SK-N-SH (cell line): ENCODE data around the gene MGAT5B.

Source experiments
- CHD2 ChIP-seq: fragments of 150-350 bp; IDR thresholded peaks from 2 replicates; pipeline ENCODE4 v1.6.1; 2018; ENCODE audit warnings: low read length; ENCODE audit not compliant: partially characterized antibody
- FOXM1 ChIP-seq: IDR thresholded peaks from 2 replicates; pipeline ENCODE4 v1.4.0; 2012; ENCODE audit warnings: low read depth, mild to moderate bottlenecking
- RAD21 ChIP-seq: IDR thresholded peaks from 2 replicates; pipeline ENCODE4 v1.6.1; 2012; ENCODE audit warnings: mild to moderate bottlenecking, low read length
- SMC3 ChIP-seq: IDR thresholded peaks from 2 replicates; pipeline ENCODE4 v1.6.1; 2012; ENCODE audit warnings: low read depth, low read length, improper control_type of control experiment
- TF ChIP-seq, protein P1 (sequence below): fragments of 200-600 bp; sonication (generic); IDR thresholded peaks from 2 replicates; pipeline ENCODE4 v1.6.1; 2017; ENCODE audit warnings: antibody characterized with exemption, mild to moderate bottlenecking, moderate library complexity
- TF ChIP-seq, protein P2 (sequence below): fragments of 150-350 bp; IDR thresholded peaks from 2 replicates; pipeline ENCODE4 v1.6.1; 2017; ENCODE audit warnings: antibody characterized with exemption, low read length, low read depth, borderline replicate concordance
- TF ChIP-seq, protein P3 (sequence below): IDR thresholded peaks from 2 replicates; pipeline ENCODE4 v1.4.0; 2012; ENCODE audit warnings: low read depth, borderline replicate concordance

DNA sequence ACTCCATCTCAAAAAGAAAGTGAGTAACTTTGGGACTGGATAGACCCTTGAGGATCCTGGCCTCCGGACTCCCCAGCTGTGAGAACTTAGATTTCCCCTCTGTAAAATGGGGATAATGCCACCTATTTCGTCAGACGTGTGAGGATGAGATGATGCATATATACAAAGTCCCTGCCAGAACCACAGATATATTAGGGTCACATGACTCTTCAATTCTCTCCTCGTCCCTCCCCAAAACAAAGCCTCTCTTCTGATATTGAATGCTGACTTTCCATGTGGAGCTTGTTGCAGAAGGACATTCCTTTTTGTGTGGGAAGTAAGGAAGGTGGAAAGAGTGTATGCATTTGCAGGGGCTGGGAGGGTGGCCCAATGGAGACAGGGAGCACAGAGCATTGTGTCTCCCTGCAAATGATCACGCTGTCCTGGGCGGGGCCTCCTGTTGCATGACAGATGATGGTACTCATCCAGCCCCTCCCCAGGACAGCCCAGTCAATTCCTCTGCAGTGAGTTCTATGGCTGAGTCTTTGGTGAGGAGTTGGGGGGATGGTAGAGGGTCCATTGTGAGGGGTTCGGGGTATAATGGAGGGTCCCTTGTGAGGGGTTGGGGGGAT is 35.1 kb upstream of the MGAT5B start:
- TF ChIP-seq, protein P1, sequence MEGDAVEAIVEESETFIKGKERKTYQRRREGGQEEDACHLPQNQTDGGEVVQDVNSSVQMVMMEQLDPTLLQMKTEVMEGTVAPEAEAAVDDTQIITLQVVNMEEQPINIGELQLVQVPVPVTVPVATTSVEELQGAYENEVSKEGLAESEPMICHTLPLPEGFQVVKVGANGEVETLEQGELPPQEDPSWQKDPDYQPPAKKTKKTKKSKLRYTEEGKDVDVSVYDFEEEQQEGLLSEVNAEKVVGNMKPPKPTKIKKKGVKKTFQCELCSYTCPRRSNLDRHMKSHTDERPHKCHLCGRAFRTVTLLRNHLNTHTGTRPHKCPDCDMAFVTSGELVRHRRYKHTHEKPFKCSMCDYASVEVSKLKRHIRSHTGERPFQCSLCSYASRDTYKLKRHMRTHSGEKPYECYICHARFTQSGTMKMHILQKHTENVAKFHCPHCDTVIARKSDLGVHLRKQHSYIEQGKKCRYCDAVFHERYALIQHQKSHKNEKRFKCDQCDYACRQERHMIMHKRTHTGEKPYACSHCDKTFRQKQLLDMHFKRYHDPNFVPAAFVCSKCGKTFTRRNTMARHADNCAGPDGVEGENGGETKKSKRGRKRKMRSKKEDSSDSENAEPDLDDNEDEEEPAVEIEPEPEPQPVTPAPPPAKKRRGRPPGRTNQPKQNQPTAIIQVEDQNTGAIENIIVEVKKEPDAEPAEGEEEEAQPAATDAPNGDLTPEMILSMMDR = no peak
- TF ChIP-seq SMC3 (no peak), FOXM1 (no peak), RAD21 (no peak), CHD2 (no peak)
- TF ChIP-seq, protein P2, sequence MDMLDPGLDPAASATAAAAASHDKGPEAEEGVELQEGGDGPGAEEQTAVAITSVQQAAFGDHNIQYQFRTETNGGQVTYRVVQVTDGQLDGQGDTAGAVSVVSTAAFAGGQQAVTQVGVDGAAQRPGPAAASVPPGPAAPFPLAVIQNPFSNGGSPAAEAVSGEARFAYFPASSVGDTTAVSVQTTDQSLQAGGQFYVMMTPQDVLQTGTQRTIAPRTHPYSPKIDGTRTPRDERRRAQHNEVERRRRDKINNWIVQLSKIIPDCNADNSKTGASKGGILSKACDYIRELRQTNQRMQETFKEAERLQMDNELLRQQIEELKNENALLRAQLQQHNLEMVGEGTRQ = no peak
- TF ChIP-seq, protein P3, sequence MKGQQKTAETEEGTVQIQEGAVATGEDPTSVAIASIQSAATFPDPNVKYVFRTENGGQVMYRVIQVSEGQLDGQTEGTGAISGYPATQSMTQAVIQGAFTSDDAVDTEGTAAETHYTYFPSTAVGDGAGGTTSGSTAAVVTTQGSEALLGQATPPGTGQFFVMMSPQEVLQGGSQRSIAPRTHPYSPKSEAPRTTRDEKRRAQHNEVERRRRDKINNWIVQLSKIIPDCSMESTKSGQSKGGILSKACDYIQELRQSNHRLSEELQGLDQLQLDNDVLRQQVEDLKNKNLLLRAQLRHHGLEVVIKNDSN = no peak
